Measurements from ENCODE around the gene RRN3.
"Not testable (repeated sequence)": the region's sequence is repeated elsewhere in the genome, so short reads cannot be mapped to it uniquely, and the experiment has no call there.

RRN3 gene

GRCh38 chr16:15093955-15094827 lies at the start of gene RRN3:
TSS of gene RRN3 (minus strand) at chr16:15094272. CDS start at chr16:15094233, 39 bp downstream.
- peak; percentile 89 to 95 for DNase-seq

GRCh38 chr16:15143601-15144091 lies 49.6 kb upstream of the RRN3 start:
- DNase-seq: not testable (repeated sequence)

GRCh38 chr16:15142891-15143600 lies 49.0 kb upstream of the RRN3 start:
- DNase-seq: not testable (repeated sequence)

- DNase-seq: not testable (repeated sequence)
Measured at GRCh38 chr16:15142107-15142890, 48.2 kb upstream of the RRN3 start.

GRCh38 chr16:15141586-15141985 lies 47.5 kb upstream of the RRN3 start:
- no peak for DNase-seq

GRCh38 chr16:15140444-15141365 lies 46.6 kb upstream of the RRN3 start:
- DNase-seq: peak in 1 of 2 experiments; percentile 11

GRCh38 chr16:15137514-15137913 lies 43.4 kb upstream of the RRN3 start:
- DNase-seq: not testable (repeated sequence)

GRCh38 chr16:15135483-15136360 lies 41.6 kb upstream of the RRN3 start:
- DNase-seq: not testable (repeated sequence)

GRCh38 chr16:15134752-15135482 lies 40.8 kb upstream of the RRN3 start:
- not testable (repeated sequence) for DNase-seq

GRCh38 chr16:15133554-15133953 lies 39.5 kb upstream of the RRN3 start:
- DNase-seq: not testable (repeated sequence)

- not testable (repeated sequence) for DNase-seq
Measured at GRCh38 chr16:15132719-15133428, 38.8 kb upstream of the RRN3 start.

GRCh38 chr16:15130943-15131700 lies 37.0 kb upstream of the RRN3 start:
- DNase-seq: not testable (repeated sequence)

- DNase-seq: not testable (repeated sequence)
Measured at GRCh38 chr16:15130256-15130932, 36.3 kb upstream of the RRN3 start.

GRCh38 chr16:15127641-15128425 lies 33.8 kb upstream of the RRN3 start:
- not testable (repeated sequence) for DNase-seq

- not testable (repeated sequence) for DNase-seq
Measured at GRCh38 chr16:15100372-15100987, 6.4 kb upstream of the RRN3 start.

GRCh38 chr16:15099366-15099909 lies 5.4 kb upstream of the RRN3 start:
- DNase-seq: not testable (repeated sequence)

Data from NCI-H526 (cell line).